T-helper 9 cell (primary cell): ENCODE results near the gene TBC1D4.
"Not testable (repeated sequence)": the region's sequence is repeated elsewhere in the genome, so short reads cannot be mapped to it uniquely, and the experiment has no call there.

Source experiments
- DNase-seq: peaks from one replicate; pipeline ENCODE4 v3.0.0-alpha.2; 2020

The TBC1D4 gene

DNA sequence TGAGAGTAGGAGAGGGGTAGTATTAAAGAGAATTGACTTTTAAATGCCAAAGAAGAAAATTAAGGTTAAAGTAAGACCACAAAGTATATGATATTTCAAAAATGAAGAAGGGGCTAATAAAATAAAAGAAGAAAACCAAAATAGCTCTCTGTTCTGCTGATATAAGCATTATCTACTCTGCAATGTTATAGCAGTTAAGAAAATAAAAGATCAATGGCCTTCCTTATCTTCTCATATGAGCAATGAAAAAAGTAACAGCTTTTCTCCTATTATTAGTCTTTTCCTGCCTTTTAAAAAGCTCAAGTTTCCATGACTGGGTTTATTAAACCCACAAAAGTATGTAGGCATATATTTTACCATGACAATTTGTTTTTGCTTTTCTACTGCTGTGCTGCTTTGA is 126.4 kb downstream of the TBC1D4 start:
- no peak for DNase-seq

GRCh38 chr13:75353781-75354193 is 128.2 kb downstream of the TBC1D4 start:
- no peak for DNase-seq

GRCh38 chr13:75352641-75353327 is 129.2 kb downstream of the TBC1D4 start:
- DNase-seq: no peak

- not testable (repeated sequence) for DNase-seq
Observed at GRCh38 chr13:75351538-75351937, 130.4 kb downstream of the TBC1D4 start.

GRCh38 chr13:75347925-75348324 is 134.0 kb downstream of the TBC1D4 start:
- DNase-seq: no peak

GRCh38 chr13:75347457-75347856 is 134.5 kb downstream of the TBC1D4 start:
- no peak for DNase-seq

GRCh38 chr13:75345193-75345592 is 136.8 kb downstream of the TBC1D4 start:
- DNase-seq: no peak

DNA sequence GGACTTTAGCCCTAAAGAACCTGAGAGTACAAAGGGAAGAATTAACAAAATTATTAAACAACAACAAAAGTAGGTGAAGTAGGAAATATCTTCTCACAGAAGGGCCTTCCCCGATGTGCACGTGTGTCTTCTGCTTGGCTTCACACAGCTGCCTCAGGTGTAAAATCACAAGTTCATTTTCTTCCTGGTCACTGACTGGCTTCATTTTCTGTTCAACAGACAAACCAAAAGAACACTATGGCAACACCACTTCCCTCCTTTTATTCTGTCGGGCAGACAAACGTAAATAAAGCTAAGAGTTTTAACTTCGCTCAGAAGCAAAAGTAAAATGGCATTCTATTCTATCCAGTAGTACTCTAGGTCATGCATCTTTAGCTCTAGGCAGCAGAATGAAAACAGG is 140.9 kb downstream of the TBC1D4 start:
- no peak for DNase-seq

- DNase-seq: no peak
Observed at GRCh38 chr13:75339635-75340374, 142.2 kb downstream of the TBC1D4 start.

- no peak for DNase-seq
Observed at GRCh38 chr13:75334634-75335447, 147.1 kb downstream of the TBC1D4 start.

DNA sequence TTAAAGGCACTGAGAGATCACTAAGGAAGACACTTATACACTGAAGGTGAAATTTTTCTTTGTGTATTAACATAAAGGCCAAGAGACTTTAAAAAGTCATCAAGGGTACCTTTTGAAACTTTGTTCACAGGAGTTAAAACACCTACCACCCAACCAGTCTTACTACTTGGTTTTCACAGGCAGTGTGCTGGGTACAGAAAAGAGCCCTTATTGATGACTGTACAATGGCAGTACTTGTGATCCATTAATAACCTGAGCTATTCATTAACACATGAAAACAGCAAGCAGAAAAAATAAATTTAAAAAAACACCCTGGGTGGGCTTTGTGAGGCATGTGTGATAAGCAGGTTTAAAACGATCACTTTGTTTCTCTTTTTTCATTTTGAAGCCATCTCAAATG is 148.9 kb downstream of the TBC1D4 start:
- DNase-seq: no peak

DNA sequence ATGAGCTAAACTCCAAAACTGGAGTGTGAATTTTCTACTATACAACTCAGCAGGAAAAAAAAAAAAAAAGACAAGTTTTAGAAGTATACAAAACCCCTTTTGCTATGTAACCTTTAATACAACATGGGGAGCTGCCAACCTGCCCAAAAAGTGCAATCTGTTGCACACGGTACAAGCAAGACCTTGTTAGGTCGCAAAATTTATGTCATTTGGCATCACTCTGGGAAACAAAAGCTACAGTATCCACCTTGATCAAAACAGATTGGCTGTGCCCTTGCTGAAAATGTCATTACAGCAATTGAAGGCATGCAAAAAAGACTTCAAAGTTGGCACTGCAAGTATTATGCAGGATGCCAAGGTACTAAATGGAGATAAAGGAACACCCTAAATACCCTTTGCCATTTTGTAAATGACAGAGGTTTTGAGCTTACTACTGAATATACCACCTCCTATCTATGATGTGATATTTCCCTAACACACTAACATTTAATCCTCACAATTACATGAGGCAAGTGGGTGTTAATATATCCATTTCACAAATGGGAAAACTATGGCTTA is 150.1 kb downstream of the TBC1D4 start:
- no peak for DNase-seq

GRCh38 chr13:75330770-75331169 is 151.2 kb downstream of the TBC1D4 start:
- DNase-seq: no peak

- DNase-seq: no peak
Observed at GRCh38 chr13:75329723-75330122, 152.2 kb downstream of the TBC1D4 start.

DNA sequence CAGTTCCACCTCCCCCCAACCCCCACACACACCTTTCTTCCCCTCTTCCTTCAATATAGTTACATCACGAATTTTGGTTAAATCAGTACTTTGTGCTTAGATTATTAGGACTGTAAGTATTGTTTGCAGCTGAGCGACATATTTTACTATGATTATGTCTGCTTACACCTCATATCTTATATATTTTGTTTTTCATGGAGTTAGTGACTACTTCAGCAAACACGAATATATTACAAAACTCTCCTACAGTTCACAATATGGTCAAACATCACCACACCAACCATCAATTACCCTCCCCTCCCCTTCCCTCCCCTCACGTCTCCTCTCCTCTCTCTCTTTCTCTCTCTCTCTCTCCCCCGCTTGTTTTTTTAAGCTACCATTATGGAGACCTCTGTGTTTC is 152.9 kb downstream of the TBC1D4 start:
- DNase-seq: no peak

GRCh38 chr13:75327135-75327510 is 154.8 kb downstream of the TBC1D4 start:
- DNase-seq: no peak

GRCh38 chr13:75326173-75327134 is 155.5 kb downstream of the TBC1D4 start:
- peak; percentile 34 for DNase-seq

- DNase-seq: no peak
Observed at GRCh38 chr13:75325711-75326110, 156.3 kb downstream of the TBC1D4 start.

DNA sequence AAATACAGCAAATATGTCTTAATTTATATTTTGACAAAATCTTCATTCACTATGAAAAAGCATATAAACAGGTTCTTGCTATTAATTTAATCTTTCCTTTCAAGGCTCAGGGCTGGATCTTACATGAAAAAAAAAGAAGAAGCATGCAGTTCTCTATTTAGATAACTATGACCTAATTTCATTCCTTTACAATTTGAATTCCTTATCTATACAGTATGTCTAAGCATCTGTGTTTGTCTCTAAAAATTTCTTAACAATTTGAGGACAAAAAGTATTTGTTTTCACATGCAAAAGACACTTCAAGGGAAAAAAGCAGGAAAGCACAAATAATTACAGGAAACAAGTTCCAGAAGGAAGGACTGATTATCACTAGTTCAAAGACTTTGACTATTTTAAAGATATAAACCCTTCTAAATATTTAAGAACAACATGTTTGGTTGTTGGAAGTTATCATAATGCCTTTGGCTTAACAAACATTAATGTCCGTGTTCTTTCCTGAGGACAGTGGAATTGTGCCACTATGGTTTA is 157.5 kb downstream of the TBC1D4 start:
- no peak for DNase-seq

DNA sequence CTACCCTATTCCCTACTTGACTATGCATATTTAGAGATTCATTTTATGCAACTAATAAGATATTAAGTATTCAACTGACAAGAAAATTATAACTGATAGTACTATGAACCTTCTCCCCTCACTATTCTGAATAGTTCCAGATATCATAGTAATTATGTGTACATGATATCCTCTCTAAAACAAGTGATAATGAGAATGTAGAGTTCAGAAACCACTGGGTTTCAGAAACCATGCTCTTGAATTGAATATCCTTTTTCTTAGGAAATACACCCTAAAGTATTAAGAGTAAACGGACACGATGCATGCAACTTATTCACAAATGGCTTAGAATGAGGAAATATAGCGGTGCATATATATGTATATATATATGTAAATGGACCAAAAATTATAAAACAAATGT is 160.9 kb downstream of the TBC1D4 start:
- DNase-seq: no peak

DNA sequence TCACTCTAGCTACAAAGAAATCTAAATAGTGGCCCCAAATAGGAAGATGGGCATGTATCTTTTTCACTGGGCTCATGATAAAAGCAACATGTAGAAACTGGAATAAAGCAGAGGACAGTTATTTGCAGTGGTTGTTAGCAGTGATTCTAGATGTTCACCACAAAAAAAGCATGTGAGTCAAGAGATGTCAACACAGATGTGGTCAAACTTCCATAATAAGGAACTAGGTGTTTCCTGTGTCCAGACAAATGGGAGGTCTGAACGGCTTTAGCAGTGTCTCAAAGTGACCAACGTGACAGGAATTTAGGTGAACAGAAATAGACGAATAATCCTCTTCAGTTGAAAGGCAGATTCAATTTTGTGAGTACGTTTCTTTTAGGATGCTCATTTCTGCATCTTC is 162.7 kb downstream of the TBC1D4 start:
- no peak for DNase-seq
